ENCODE measurements around the gene PCDHB14.
"Not testable (repeated sequence)": the region's sequence is repeated elsewhere in the genome, so short reads cannot be mapped to it uniquely, and the experiment has no call there.

Gene PCDHB14

GRCh38 chr5:141188682-141189081 lies 34.5 kb upstream of the PCDHB14 start:
- H3K4me1 ChIP-seq (ENCODE audit: insufficient read depth, low read length); H3K27me3 ChIP-seq (ENCODE audit: insufficient read depth, low read length); H3K27ac ChIP-seq (ENCODE audit: low read length); H3K9me3 ChIP-seq (ENCODE audit: insufficient read depth, low read depth, low read length); H3K9ac ChIP-seq (ENCODE audit: low read depth, low read length); H3K4me3 ChIP-seq (ENCODE audit: low read length); H3K36me3 ChIP-seq (ENCODE audit: insufficient read depth, low read depth, low read length): not testable (repeated sequence)

GRCh38 chr5:141189131-141189530 lies 34.0 kb upstream of the PCDHB14 start:
- H3K27ac ChIP-seq (ENCODE audit: low read length); H3K4me3 ChIP-seq (ENCODE audit: low read length); H3K27me3 ChIP-seq (ENCODE audit: insufficient read depth, low read length); H3K9ac ChIP-seq (ENCODE audit: low read depth, low read length); H3K4me1 ChIP-seq (ENCODE audit: insufficient read depth, low read length); H3K36me3 ChIP-seq (ENCODE audit: insufficient read depth, low read depth, low read length); H3K9me3 ChIP-seq (ENCODE audit: insufficient read depth, low read depth, low read length): not testable (repeated sequence)

GRCh38 chr5:141192110-141192725 lies 30.9 kb upstream of the PCDHB14 start, which contains the start of gene PCDHB10:
Gene PCDHB10, plus strand, starts transcription at chr5:141192353. Its CDS starts 200 bp downstream, at chr5:141192553.
- Histone ChIP-seq H3K9ac (ENCODE audit: low read depth, low read length) (no peak within 1 kb of the TSS), H3K27ac (ENCODE audit: low read length) (no peak within 1 kb of the TSS), H3K27me3 (ENCODE audit: insufficient read depth, low read length) (no peaks in the 10 kb centered on the region), H3K4me3 (ENCODE audit: low read length) (peak within 1 kb of the TSS; percentile 63), H3K9me3 (ENCODE audit: insufficient read depth, low read depth, low read length) (peaks cover 13% of the 10 kb centered on the region), H3K4me1 (ENCODE audit: insufficient read depth, low read length) (no peaks in the 10 kb centered on the region), H3K36me3 (ENCODE audit: insufficient read depth, low read depth, low read length) (no peaks in the 10 kb centered on the region)

- not testable (repeated sequence) for H3K27ac ChIP-seq (ENCODE audit: low read length); H3K4me3 ChIP-seq (ENCODE audit: low read length); H3K27me3 ChIP-seq (ENCODE audit: insufficient read depth, low read length); H3K4me1 ChIP-seq (ENCODE audit: insufficient read depth, low read length); H3K9ac ChIP-seq (ENCODE audit: low read depth, low read length); H3K36me3 ChIP-seq (ENCODE audit: insufficient read depth, low read depth, low read length)
- H3K9me3 ChIP-seq (ENCODE audit: insufficient read depth, low read depth, low read length): peaks cover 28% of the 10 kb centered on the region
Observed at GRCh38 chr5:141194332-141194731, 28.8 kb upstream of the PCDHB14 start.

GRCh38 chr5:141196363-141196762 lies 26.8 kb upstream of the PCDHB14 start:
- no peaks in the 10 kb centered on the region for H3K27me3 ChIP-seq (ENCODE audit: insufficient read depth, low read length)
- H3K4me3 ChIP-seq (ENCODE audit: low read length): no peak overlapping the region
- H3K36me3 ChIP-seq (ENCODE audit: insufficient read depth, low read depth, low read length): no peaks in the 10 kb centered on the region
- peaks cover 35% of the 10 kb centered on the region for H3K9me3 ChIP-seq (ENCODE audit: insufficient read depth, low read depth, low read length)
- no peak overlapping the region for H3K27ac ChIP-seq (ENCODE audit: low read length)
- no peak overlapping the region for H3K9ac ChIP-seq (ENCODE audit: low read depth, low read length)
- no peaks in the 10 kb centered on the region for H3K4me1 ChIP-seq (ENCODE audit: insufficient read depth, low read length)

- Histone ChIP-seq H3K36me3 (ENCODE audit: insufficient read depth, low read depth, low read length) (no peaks in the 10 kb centered on the region), H3K9me3 (ENCODE audit: insufficient read depth, low read depth, low read length) (peaks cover 35% of the 10 kb centered on the region), H3K27ac (ENCODE audit: low read length) (no peak within 1 kb of the TSS), H3K27me3 (ENCODE audit: insufficient read depth, low read length) (no peaks in the 10 kb centered on the region), H3K9ac (ENCODE audit: low read depth, low read length) (no peak within 1 kb of the TSS), H3K4me3 (ENCODE audit: low read length) (no peak within 1 kb of the TSS), H3K4me1 (ENCODE audit: insufficient read depth, low read length) (no peaks in the 10 kb centered on the region)
Observed at GRCh38 chr5:141199359-141200235, 23.5 kb upstream of the PCDHB14 start, which contains the start of gene PCDHB11. Gene PCDHB11, plus strand, starts transcription at chr5:141199627. Its CDS starts 148 bp downstream, at chr5:141199775.

GRCh38 chr5:141201126-141201525 lies 22.0 kb upstream of the PCDHB14 start:
- H3K36me3 ChIP-seq (ENCODE audit: insufficient read depth, low read depth, low read length); H3K4me1 ChIP-seq (ENCODE audit: insufficient read depth, low read length); H3K4me3 ChIP-seq (ENCODE audit: low read length); H3K27ac ChIP-seq (ENCODE audit: low read length); H3K9ac ChIP-seq (ENCODE audit: low read depth, low read length); H3K27me3 ChIP-seq (ENCODE audit: insufficient read depth, low read length): not testable (repeated sequence)
- peaks cover 36% of the 10 kb centered on the region for H3K9me3 ChIP-seq (ENCODE audit: insufficient read depth, low read depth, low read length)

GRCh38 chr5:141201646-141202045 lies 21.5 kb upstream of the PCDHB14 start:
- H3K27ac ChIP-seq (ENCODE audit: low read length); H3K27me3 ChIP-seq (ENCODE audit: insufficient read depth, low read length); H3K4me3 ChIP-seq (ENCODE audit: low read length); H3K9ac ChIP-seq (ENCODE audit: low read depth, low read length); H3K4me1 ChIP-seq (ENCODE audit: insufficient read depth, low read length); H3K36me3 ChIP-seq (ENCODE audit: insufficient read depth, low read depth, low read length): not testable (repeated sequence)
- peaks cover 31% of the 10 kb centered on the region for H3K9me3 ChIP-seq (ENCODE audit: insufficient read depth, low read depth, low read length)

- Histone ChIP-seq H3K4me3 (ENCODE audit: low read length) (no peak within 1 kb of the TSS), H3K4me1 (ENCODE audit: insufficient read depth, low read length) (no peaks in the 10 kb centered on the region)
Observed at GRCh38 chr5:141208478-141208877, 14.7 kb upstream of the PCDHB14 start, which contains the start of gene PCDHB12. Gene PCDHB12, plus strand, starts transcription at chr5:141208719. Its CDS starts 189 bp downstream, at chr5:141208908.

GRCh38 chr5:141210281-141210680 lies 12.9 kb upstream of the PCDHB14 start:
- H3K27me3 ChIP-seq (ENCODE audit: insufficient read depth, low read length); H3K4me3 ChIP-seq (ENCODE audit: low read length); H3K36me3 ChIP-seq (ENCODE audit: insufficient read depth, low read depth, low read length); H3K4me1 ChIP-seq (ENCODE audit: insufficient read depth, low read length); H3K27ac ChIP-seq (ENCODE audit: low read length); H3K9ac ChIP-seq (ENCODE audit: low read depth, low read length): not testable (repeated sequence)
- peaks cover 30% of the 10 kb centered on the region; the same call in 1 of the 2 replicates for H3K9me3 ChIP-seq (ENCODE audit: insufficient read depth, low read depth, low read length)

More at GRCh38 chr5:141208478-141208877, 14.7 kb upstream of the PCDHB14 start, which contains the start of gene PCDHB12:
- peaks cover 30% of the 10 kb centered on the region; the same call in 1 of the 2 replicates for H3K9me3 ChIP-seq (ENCODE audit: insufficient read depth, low read depth, low read length)
- no peak within 1 kb of the TSS for H3K27ac ChIP-seq (ENCODE audit: low read length)
- no peaks in the 10 kb centered on the region for H3K36me3 ChIP-seq (ENCODE audit: insufficient read depth, low read depth, low read length)
- no peak within 1 kb of the TSS for H3K9ac ChIP-seq (ENCODE audit: low read depth, low read length)
- no peaks in the 10 kb centered on the region for H3K27me3 ChIP-seq (ENCODE audit: insufficient read depth, low read length)

GRCh38 chr5:141210849-141211248 lies 12.3 kb upstream of the PCDHB14 start:
- H3K4me1 ChIP-seq (ENCODE audit: insufficient read depth, low read length); H3K27ac ChIP-seq (ENCODE audit: low read length); H3K9ac ChIP-seq (ENCODE audit: low read depth, low read length); H3K27me3 ChIP-seq (ENCODE audit: insufficient read depth, low read length); H3K4me3 ChIP-seq (ENCODE audit: low read length); H3K36me3 ChIP-seq (ENCODE audit: insufficient read depth, low read depth, low read length): not testable (repeated sequence)
- H3K9me3 ChIP-seq (ENCODE audit: insufficient read depth, low read depth, low read length): peaks cover 30% of the 10 kb centered on the region; the same call in 1 of the 2 replicates

Data from iPS-20b (cell line).